ENCODE measurements around the gene PRSS16. TPM values are rescaled to one million over a fixed set of nuclear protein-coding genes. Genes with fewer than 3 reads are reported as not detected.
"Not testable (repeated sequence)": the region's sequence is repeated elsewhere in the genome, so short reads cannot be mapped to it uniquely, and the experiment has no call there.

The PRSS16 gene
- total RNA-seq, 1 experiment from 2014 or later = 0.64 TPM

DNA sequence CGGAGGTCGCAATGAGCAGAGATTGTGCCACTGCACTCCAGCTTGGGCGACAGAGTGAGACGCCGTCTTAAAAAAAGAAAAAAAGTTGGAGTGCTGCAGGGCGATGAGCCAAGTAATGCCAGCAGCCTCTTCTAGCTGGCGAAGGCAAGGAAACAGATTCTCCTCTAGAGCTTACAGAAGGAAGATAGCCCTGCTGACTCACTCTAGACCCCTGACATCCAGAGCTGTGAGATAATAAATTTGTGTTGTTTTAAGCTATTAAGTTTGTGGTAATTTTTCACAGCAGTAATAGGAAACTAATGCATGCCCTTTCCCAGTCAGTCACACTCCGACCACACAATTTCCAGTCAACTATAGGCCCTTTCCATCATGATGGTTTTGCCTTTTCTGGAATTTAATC, 16.4 kb downstream of the PRSS16 start:
- POLR2A ChIA-PET (ENCODE audit: low non-redundant PET) = no interaction called here
- DNase-seq (ENCODE audit: low spot score) = no peak
- CTCF ChIA-PET = no interaction called here
- TF ChIP-seq, protein P1, sequence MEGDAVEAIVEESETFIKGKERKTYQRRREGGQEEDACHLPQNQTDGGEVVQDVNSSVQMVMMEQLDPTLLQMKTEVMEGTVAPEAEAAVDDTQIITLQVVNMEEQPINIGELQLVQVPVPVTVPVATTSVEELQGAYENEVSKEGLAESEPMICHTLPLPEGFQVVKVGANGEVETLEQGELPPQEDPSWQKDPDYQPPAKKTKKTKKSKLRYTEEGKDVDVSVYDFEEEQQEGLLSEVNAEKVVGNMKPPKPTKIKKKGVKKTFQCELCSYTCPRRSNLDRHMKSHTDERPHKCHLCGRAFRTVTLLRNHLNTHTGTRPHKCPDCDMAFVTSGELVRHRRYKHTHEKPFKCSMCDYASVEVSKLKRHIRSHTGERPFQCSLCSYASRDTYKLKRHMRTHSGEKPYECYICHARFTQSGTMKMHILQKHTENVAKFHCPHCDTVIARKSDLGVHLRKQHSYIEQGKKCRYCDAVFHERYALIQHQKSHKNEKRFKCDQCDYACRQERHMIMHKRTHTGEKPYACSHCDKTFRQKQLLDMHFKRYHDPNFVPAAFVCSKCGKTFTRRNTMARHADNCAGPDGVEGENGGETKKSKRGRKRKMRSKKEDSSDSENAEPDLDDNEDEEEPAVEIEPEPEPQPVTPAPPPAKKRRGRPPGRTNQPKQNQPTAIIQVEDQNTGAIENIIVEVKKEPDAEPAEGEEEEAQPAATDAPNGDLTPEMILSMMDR (conservative IDR thresholded peaks at IDR 0.05; ENCODE audit: low read depth, low read length) = no peak
- TF ChIP-seq EZH2 (IDR thresholded peaks at IDR 0.05; ENCODE audit: borderline replicate concordance, low read depth, low read length, poor library complexity, severe bottlenecking) = no peak
- no TSS peak for BruUV-seq (replicated peaks)
- H3K36me3 ChIP-seq (ENCODE audit: insufficient read depth, low read length, poor library complexity, severe bottlenecking) = no peaks in the 10 kb centered on the region
- no peaks in the 10 kb centered on the region for H3K4me1 ChIP-seq (ENCODE audit: insufficient read depth, low read length, poor library complexity, severe bottlenecking)
- intact Hi-C loops (cut with micrococcal nuclease; ENCODE audit: unreplicated experiment) = no loop called here
- H3K27ac ChIP-seq (ENCODE audit: low read depth, low read length, poor library complexity, severe bottlenecking) = no peak overlapping the region
- no peaks in the 10 kb centered on the region for H3K27me3 ChIP-seq (replicated peaks; ENCODE audit: insufficient read depth, low read depth, low read length, poor library complexity)
- no peak overlapping the region for H3K4me3 ChIP-seq (ENCODE audit: low read depth, low read length, poor library complexity, severe bottlenecking)
- H3K9me3 ChIP-seq (ENCODE audit: low read depth, low read length, poor library complexity, severe bottlenecking) = no peaks in the 10 kb centered on the region

DNA sequence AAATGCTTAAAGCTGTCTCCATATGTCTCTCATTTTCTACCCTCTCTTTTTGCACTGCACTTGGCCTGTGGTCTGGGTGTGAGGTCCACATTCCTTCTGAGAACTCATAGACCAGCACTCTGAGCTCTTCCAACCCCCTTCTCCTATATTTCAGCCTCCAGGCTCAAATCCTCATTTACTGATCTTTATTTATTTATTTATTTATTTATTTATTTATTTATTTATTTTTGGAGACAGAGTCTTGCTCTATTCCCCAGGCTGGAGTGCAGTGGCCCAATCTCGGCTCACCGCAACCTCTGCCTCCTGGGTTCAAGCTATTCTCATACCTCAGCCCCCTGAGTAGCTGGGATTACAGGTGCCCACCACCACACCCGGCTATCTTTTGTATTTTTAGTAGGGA, 19.5 kb downstream of the PRSS16 start:
- H3K9me3 ChIP-seq (ENCODE audit: low read depth, low read length, poor library complexity, severe bottlenecking); H3K27ac ChIP-seq (ENCODE audit: low read depth, low read length, poor library complexity, severe bottlenecking); H3K27me3 ChIP-seq (replicated peaks; ENCODE audit: insufficient read depth, low read depth, low read length, poor library complexity); H3K4me3 ChIP-seq (ENCODE audit: low read depth, low read length, poor library complexity, severe bottlenecking); CTCF ChIA-PET; DNase-seq (ENCODE audit: low spot score); BruUV-seq (replicated peaks); intact Hi-C loops (cut with micrococcal nuclease; ENCODE audit: unreplicated experiment); H3K36me3 ChIP-seq (ENCODE audit: insufficient read depth, low read length, poor library complexity, severe bottlenecking); H3K4me1 ChIP-seq (ENCODE audit: insufficient read depth, low read length, poor library complexity, severe bottlenecking); POLR2A ChIA-PET (ENCODE audit: low non-redundant PET): not testable (repeated sequence)

DNA sequence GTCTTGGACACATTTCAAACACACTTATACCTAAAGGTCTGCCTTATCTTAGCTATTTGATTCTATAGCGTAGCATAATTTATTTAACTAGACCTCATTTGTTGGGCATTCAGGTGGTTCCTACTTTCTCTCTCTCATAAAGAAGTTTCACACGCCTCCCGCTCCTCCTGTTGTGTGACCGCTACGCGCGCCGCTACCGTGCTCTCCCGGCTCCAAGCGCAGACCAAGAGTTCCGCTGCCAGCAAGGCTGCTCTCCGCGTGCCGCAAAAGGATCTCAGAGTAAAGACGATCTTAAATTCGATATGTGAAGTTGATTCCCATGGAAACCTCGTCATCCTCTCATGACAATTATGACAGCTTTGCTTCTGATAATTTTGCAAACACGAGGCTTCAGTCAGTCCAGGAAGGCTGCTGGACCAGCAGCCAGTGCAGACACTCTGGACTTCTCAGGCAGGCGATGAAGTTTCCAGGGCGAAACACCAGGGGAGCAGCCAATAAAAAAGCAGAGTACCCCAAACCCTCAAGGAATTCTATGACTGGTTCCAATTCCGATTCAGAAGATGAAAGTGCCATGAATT, 20.4 kb downstream of the PRSS16 start:
- Histone ChIP-seq H3K4me1 (ENCODE audit: insufficient read depth, low read length, poor library complexity, severe bottlenecking) (no peaks in the 10 kb centered on the region), H3K36me3 (ENCODE audit: insufficient read depth, low read length, poor library complexity, severe bottlenecking) (no peaks in the 10 kb centered on the region), H3K4me3 (ENCODE audit: low read depth, low read length, poor library complexity, severe bottlenecking) (no peak overlapping the region), H3K27ac (ENCODE audit: low read depth, low read length, poor library complexity, severe bottlenecking) (no peak overlapping the region), H3K9me3 (ENCODE audit: low read depth, low read length, poor library complexity, severe bottlenecking) (no peaks in the 10 kb centered on the region), H3K27me3 (replicated peaks; ENCODE audit: insufficient read depth, low read depth, low read length, poor library complexity) (no peaks in the 10 kb centered on the region)
- DNase-seq (ENCODE audit: low spot score) = no peak
- ChIA-PET CTCF (no interaction called here), POLR2A (ENCODE audit: low non-redundant PET) (no interaction called here)
- BruUV-seq (replicated peaks) = no TSS peak
- TF ChIP-seq, protein P1 (conservative IDR thresholded peaks at IDR 0.05; ENCODE audit: low read depth, low read length) = no peak
- no peak for TF ChIP-seq EZH2 (IDR thresholded peaks at IDR 0.05; ENCODE audit: borderline replicate concordance, low read depth, low read length, poor library complexity, severe bottlenecking)
- intact Hi-C loops (cut with micrococcal nuclease; ENCODE audit: unreplicated experiment) = no loop called here

DNA sequence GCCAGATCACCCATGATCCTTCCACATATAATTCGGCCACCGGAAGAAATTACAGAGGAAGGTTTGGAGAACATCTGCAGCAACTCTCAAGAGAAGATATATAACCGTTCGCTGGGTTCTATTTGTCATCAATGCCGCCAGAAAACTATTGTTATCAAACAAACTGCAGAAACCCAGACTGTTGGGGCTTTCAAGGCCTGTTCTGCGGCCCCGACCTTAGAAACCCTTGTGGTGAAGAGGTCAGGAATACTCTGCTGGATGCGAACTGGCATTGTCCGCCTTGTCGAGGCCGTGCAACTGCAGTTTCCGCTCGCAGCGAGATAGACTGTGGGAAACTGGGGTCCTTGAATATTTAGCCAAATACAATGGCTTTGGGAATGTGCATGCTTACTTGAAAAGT, 21.3 kb downstream of the PRSS16 start:
- DNase-seq (ENCODE audit: low spot score) = no peak
- intact Hi-C loops (cut with micrococcal nuclease; ENCODE audit: unreplicated experiment) = no loop called here
- ChIA-PET CTCF (no interaction called here), POLR2A (ENCODE audit: low non-redundant PET) (no interaction called here)
- H3K27ac ChIP-seq (ENCODE audit: low read depth, low read length, poor library complexity, severe bottlenecking) = no peak overlapping the region
- H3K4me1 ChIP-seq (ENCODE audit: insufficient read depth, low read length, poor library complexity, severe bottlenecking) = no peaks in the 10 kb centered on the region
- TF ChIP-seq, protein P1 (conservative IDR thresholded peaks at IDR 0.05; ENCODE audit: low read depth, low read length) = no peak
- no peak for TF ChIP-seq EZH2 (IDR thresholded peaks at IDR 0.05; ENCODE audit: borderline replicate concordance, low read depth, low read length, poor library complexity, severe bottlenecking)
- no peaks in the 10 kb centered on the region for H3K9me3 ChIP-seq (ENCODE audit: low read depth, low read length, poor library complexity, severe bottlenecking)
- H3K27me3 ChIP-seq (replicated peaks; ENCODE audit: insufficient read depth, low read depth, low read length, poor library complexity) = no peaks in the 10 kb centered on the region
- H3K4me3 ChIP-seq (ENCODE audit: low read depth, low read length, poor library complexity, severe bottlenecking) = no peak overlapping the region
- no peaks in the 10 kb centered on the region for H3K36me3 ChIP-seq (ENCODE audit: insufficient read depth, low read length, poor library complexity, severe bottlenecking)
- no TSS peak for BruUV-seq (replicated peaks)

All from A673 (cell line).